Adrenal gland (tissue), 12 donors: ENCODE measurements around the gene OSTF1. TPM values are rescaled to one million over a fixed set of nuclear protein-coding genes. Genes with fewer than 3 reads are reported as not detected.

Experiments
- DNase-seq, 7 donors: peaks; one replicate each; pipeline ENCODE4 v3.0.0-alpha.2; 2019 to 2020
- H3K27ac ChIP-seq, 5 donors: fragments of 200-600 bp; sonication (generic) in 4 of 5; 1 replicate in 3 of 5; 2 replicates in 2 of 5; pipeline versions ENCODE4 v1.5.1 to v1.8.0; 2016 to 2020; ENCODE audit warnings: mild to moderate bottlenecking in 1 of 5
- H3K27me3 ChIP-seq: fragments of 200-600 bp; 2 replicates; pipeline ENCODE4 v1.8.0; 2021
- H3K36me3 ChIP-seq, 2 donors: fragments of 200-600 bp; replicated peaks in 1 of 2; 1 replicate in 1 of 2; 2 replicates in 1 of 2; pipeline versions ENCODE4 v1.5.1 to v1.8.0; 2018 to 2022
- H3K4me1 ChIP-seq, 2 donors: fragments of 200-600 bp; replicated peaks in 1 of 2; 1 replicate in 1 of 2; 2 replicates in 1 of 2; pipeline versions ENCODE4 v1.5.1 to v1.8.0; 2018 to 2021
- H3K4me3 ChIP-seq, 4 donors: fragments of 200-600 bp; sonication (generic) in 3 of 4; one replicate each; pipeline ENCODE4 v1.5.1; 2016 to 2018
- H3K9me3 ChIP-seq, 3 donors: fragments of 200-600 bp; sonication (generic) in 1 of 3; replicated peaks in 1 of 3; 1 replicate in 2 of 3; 2 replicates in 1 of 3; pipeline versions ENCODE4 v1.5.1 to v1.8.0; 2016 to 2021
- POLR2A ChIP-seq, 2 donors: fragments of 450-650 bp; IDR thresholded peaks; one replicate each; pipeline ENCODE4 v1.6.1; 2017; ENCODE audit warnings: antibody characterized with exemption in 2 of 2, mild to moderate bottlenecking in 2 of 2, moderate library complexity in 1 of 2
- WGBS, 4 donors: extraction: QIAGEN DNeasy Blood & Tissue Kit in 2 of 4; methylation state at CpG; one replicate each; pipeline versions ENCODE4 v1.1.5 to v1.1.7; 2013 to 2017; 5-methylcytosine and 5-hydroxymethylcytosine counted together
- intact Hi-C, 2 donors: fragments of 100-400 bp; cut with DNase I; formaldehyde crosslinking; loops; one replicate each; pipeline versions ENCODE4 v1.14.1 to v1.15.0; 2022 to 2023
- polyA plus RNA-seq, 3 donors: library from polyadenylated mRNA; stranded (reverse); fragments of 200-250 nt in 2 of 3; fragments of 350-450 nt in 1 of 3; fragmentation: Illumina TruSeq in 1 of 3; extraction: RNeasy Lipid Tissue Mini Kit (QIAGEN cat#74804) in 1 of 3; gene quantifications; one replicate each; pipeline ENCODE4 v1.2.3, GENCODE V29; 2013 to 2014
- total RNA-seq, 9 donors: library from RNA; depleted of rRNA in 4 of 9; stranded (reverse); fragments of >200 nt in 4 of 9; fragments of 120-200 nt in 1 of 9; fragmentation: NEBNext Ultra II Directional in 1 of 9; extraction: Animal tissue kit (Norgen Biotek cat#: 25700) in 1 of 9; gene quantifications; one replicate each; pipeline versions ENCODE4 v1.1.0 to v1.2.4, GENCODE V29; 2013 to 2023
- TF ChIP-seq, protein P1 (sequence below), 6 experiments: fragments of 450-650 bp in 4 of 6; fragments of 200-600 bp in 2 of 6; sonication (generic) in 1 of 6; IDR thresholded peaks; 1 replicate in 5 of 6; 2 replicates in 1 of 6; pipeline versions ENCODE4 v1.5.1 to v1.8.0; 2016 to 2021; ENCODE audit warnings: antibody characterized with exemption in 6 of 6, mild to moderate bottlenecking in 2 of 6, moderate library complexity in 1 of 6
- donor health status: healthy with polysubstance abuse.
- donor health status: Bipolar disorder and iron deficiency.
- donor health status: DM: yes; HTN: yes; CAD: no.
- donor health status: DM: no; HTN: no; CAD: no.
- donor health status: DM: no; HTN: no; CAD: no.
- donor health status: DM: yes; HTN: yes; CAD: no.

OSTF1 gene
- total and polyA plus RNA-seq, 12 donors, result 21.0 to 52.2 (median 34.9) TPM

DNA sequence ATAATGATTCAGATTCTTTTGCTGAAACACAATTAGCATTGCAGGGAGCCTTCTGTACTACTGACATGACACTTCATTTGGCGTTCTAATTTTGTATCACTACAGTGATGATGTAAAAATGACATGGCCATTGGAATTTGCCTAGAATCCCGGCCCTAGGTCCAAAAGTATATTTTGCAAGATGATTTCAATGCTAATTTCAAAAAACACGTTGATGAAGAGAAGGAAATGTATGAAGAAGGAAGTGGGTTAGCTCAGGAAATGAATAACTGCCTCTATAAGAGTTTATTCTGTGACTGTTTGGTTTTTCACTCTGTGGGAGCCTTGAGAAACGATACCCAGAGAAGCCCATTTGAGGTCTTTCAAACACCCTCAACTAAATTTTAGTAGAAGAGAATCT is 59.3 kb downstream of the OSTF1 start:
- no peak for DNase-seq
- 57 to 71% (median 66%) methylated on average over 4 of the region's 4 CpGs for WGBS, 4 donors
- Histone ChIP-seq H3K4me3 (no peak overlapping the region), H3K4me1 (peaks cover 0 to 5% of the 10 kb centered on the region in 2 donors), H3K27me3 (no peaks in the 10 kb centered on the region), H3K9me3 (no peaks in the 10 kb centered on the region), H3K36me3 (peaks cover 0 to 10% of the 10 kb centered on the region in 2 donors), H3K27ac (peak overlapping the region in 2 of 5 donors; percentile 23 to 31)
- intact Hi-C loops, result no loop called here
- TF ChIP-seq POLR2A (IDR thresholded peaks at IDR 0.05), result no peak
- TF ChIP-seq, protein P1, sequence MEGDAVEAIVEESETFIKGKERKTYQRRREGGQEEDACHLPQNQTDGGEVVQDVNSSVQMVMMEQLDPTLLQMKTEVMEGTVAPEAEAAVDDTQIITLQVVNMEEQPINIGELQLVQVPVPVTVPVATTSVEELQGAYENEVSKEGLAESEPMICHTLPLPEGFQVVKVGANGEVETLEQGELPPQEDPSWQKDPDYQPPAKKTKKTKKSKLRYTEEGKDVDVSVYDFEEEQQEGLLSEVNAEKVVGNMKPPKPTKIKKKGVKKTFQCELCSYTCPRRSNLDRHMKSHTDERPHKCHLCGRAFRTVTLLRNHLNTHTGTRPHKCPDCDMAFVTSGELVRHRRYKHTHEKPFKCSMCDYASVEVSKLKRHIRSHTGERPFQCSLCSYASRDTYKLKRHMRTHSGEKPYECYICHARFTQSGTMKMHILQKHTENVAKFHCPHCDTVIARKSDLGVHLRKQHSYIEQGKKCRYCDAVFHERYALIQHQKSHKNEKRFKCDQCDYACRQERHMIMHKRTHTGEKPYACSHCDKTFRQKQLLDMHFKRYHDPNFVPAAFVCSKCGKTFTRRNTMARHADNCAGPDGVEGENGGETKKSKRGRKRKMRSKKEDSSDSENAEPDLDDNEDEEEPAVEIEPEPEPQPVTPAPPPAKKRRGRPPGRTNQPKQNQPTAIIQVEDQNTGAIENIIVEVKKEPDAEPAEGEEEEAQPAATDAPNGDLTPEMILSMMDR (IDR thresholded peaks at IDR 0.05), result no peak

- intact Hi-C loops, result no loop called here
- H3K4me1 ChIP-seq, result peaks cover 0 to 5% of the 10 kb centered on the region in 2 donors
- H3K27me3 ChIP-seq, result no peaks in the 10 kb centered on the region
- H3K4me3 ChIP-seq, result no peak overlapping the region
- WGBS, 4 donors, result 60 to 80% (median 69%) methylated on average over 1 of the region's 1 CpG
- TF ChIP-seq POLR2A (IDR thresholded peaks at IDR 0.05), result no peak
- TF ChIP-seq, protein P1 (IDR thresholded peaks at IDR 0.05), result no peak
- no peak for DNase-seq
- H3K9me3 ChIP-seq, result no peaks in the 10 kb centered on the region
- peak overlapping the region in 2 of 5 donors; percentile 18 to 31 for H3K27ac ChIP-seq
- peaks cover 0 to 3% of the 10 kb centered on the region in 2 donors for H3K36me3 ChIP-seq
These were observed 60.2 kb downstream of the OSTF1 start for GRCh38 chr9:75148561-75148960.

GRCh38 chr9:75149841-75150241 is 61.5 kb downstream of the OSTF1 start:
- no peak for DNase-seq
- TF ChIP-seq, protein P1 (IDR thresholded peaks at IDR 0.05), result no peak
- no peak for TF ChIP-seq POLR2A (IDR thresholded peaks at IDR 0.05)
- H3K27ac ChIP-seq, result peak overlapping the region in 1 of 5 donors; percentile 11
- intact Hi-C loops, result no loop called here
- no peaks in the 10 kb centered on the region for H3K27me3 ChIP-seq
- no peaks in the 10 kb centered on the region for H3K36me3 ChIP-seq
- H3K9me3 ChIP-seq, result no peaks in the 10 kb centered on the region
- H3K4me3 ChIP-seq, result no peak overlapping the region
- 67 to 79% (median 76%) methylated on average over 6 of the region's 6 CpGs for WGBS, 4 donors
- H3K4me1 ChIP-seq, result peaks cover 0 to 5% of the 10 kb centered on the region in 2 donors

DNA sequence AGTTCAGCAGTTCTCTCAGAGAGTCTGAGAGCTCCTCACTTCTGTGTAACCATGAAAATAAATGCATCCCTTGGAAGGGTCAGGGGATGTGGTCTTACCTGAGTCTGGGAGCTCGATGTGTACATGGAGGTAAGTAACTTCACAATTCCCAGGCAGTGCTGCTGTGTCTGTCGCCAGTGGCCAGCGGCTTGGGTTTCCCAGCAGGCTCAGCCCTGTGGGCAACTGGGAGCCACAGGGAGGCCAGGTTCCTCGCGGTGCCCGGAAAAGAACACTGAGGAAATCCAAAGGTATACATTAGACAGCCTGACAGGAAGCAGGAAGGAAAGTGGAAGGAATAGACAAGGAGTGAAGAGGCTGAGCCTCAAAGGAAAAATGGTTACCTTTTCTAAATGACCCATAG is 62.2 kb downstream of the OSTF1 start:
- TF ChIP-seq POLR2A (IDR thresholded peaks at IDR 0.05), result no peak
- TF ChIP-seq, protein P1 (IDR thresholded peaks at IDR 0.05), result no peak
- no peak overlapping the region for H3K4me3 ChIP-seq
- H3K27ac ChIP-seq, result peak overlapping the region in 1 of 5 donors; percentile 46
- WGBS, 4 donors, result 80 to 95% (median 88%) methylated on average over 6 of the region's 6 CpGs
- intact Hi-C loops, result no loop called here
- no peaks in the 10 kb centered on the region for H3K36me3 ChIP-seq
- H3K9me3 ChIP-seq, result no peaks in the 10 kb centered on the region
- no peaks in the 10 kb centered on the region for H3K27me3 ChIP-seq
- peaks cover 0 to 5% of the 10 kb centered on the region in 2 donors for H3K4me1 ChIP-seq
- no peak for DNase-seq
